ENCODE data around the gene STK32A.
"Not testable (repeated sequence)": the region's sequence is repeated elsewhere in the genome, so short reads cannot be mapped to it uniquely, and the experiment has no call there.

Gene STK32A

DNA sequence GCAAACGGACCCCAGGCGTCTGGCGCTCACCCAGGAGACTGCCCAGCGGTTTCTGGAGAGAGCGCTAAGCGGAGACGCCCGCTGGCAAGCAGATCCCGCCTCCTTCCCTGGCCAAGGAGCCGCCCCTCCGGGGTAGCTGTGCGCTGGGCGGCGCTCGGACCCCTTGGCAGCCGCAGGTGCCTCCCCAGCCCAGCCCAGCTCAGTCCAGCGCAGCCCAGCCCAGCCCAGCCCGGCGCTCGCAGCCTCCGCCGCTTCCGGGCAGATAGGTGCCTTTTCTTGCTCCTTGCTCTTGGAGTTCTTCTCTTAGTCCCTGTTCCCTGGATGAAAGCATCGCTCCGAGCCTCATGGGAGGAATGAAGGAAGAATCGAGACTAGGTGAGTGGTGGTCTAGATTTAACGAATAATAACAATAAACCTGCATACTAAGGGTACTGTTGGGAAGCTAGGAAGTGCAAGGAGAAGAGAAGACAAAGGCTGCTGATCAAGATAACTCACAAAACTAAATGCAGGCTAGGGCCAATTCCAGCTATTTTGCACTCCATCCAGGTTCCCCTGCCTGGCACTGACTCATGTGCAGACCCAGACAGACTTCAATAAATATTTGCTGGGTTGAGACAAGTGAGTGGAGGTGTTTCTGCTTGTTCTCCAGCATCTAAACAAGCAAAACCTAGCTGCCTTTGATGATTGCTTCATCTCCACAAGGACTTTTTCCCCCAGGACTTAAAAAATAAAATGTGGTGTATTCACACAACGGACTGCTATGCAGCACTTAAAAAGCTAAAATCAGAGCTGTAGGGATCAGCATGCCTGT is at the start of gene STK32A:
TSS of gene STK32A (plus strand) at position 202 of the 811 bp plus-strand sequence. CDS start 4,609 bp downstream, outside the sequence.
- no peak for DNase-seq (ENCODE audit: low spot score)

GRCh38 chr5:147187099-147187540 is 47.7 kb upstream of the STK32A start:
- no peak for DNase-seq (ENCODE audit: low spot score)

DNA sequence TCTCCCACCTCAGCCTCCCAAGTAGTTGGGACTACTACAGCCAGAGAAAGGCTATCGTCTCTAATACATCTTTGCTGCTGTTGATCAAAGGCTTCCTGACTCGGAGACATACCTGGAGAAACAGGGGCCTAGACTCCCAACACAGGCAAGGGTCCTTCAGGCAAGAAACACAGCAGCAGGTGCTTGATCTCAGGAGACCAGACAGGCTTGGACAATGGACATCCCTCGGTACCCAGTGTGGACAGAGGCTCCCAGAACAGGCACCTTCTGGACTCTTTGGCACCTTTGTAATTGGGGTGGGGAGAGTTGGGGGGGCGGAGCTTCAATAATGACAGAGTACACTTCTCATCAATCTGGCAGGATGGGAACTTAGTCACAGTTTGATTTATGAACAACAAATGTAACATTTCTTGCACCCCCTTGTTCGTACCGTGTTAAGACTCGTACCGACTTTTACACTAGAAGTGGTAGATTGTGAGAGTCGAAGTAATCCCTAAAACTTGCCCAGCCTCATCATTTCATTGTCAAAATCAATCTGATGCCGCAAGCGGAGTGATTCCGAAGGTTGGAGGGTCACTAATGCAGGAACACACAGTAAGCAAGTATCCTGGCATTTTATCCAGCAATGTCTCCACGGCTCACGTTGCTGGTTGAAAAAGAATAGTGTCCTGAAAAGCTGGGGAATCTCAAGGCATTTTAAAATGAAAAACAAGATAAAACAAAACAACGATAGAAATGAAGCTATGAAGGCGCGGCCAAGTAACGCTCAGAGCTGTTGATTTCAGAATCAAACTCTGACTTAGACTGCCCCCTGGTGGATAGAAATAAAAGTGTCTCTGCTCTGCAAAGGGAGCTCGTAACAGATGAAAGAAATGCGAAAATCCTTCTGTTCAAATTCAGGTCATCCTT is 46.4 kb upstream of the STK32A start:
- DNase-seq (ENCODE audit: low spot score): peak; percentile 58

GRCh38 chr5:147189109-147189424 is 45.8 kb upstream of the STK32A start:
- DNase-seq (ENCODE audit: low spot score): no peak

DNA sequence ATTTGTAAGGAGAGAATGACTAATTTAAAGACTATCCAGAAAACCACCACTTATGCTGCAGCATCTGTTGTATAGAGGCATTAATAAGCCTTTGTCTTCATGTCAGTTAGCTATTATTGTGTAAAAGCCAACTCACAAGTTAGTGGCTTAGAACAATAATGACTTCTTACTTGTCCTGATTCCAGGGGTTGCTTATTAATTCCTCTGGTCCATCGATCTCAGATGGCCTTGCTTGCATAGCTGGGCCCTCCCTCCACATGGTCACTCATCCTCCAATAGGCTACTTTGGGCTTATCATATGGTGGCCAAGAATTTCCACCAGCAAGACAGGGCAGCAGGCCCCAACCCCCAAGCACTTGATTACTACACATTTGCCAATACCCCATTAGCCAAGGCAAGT is 44.5 kb upstream of the STK32A start:
- no peak for DNase-seq (ENCODE audit: low spot score)

DNA sequence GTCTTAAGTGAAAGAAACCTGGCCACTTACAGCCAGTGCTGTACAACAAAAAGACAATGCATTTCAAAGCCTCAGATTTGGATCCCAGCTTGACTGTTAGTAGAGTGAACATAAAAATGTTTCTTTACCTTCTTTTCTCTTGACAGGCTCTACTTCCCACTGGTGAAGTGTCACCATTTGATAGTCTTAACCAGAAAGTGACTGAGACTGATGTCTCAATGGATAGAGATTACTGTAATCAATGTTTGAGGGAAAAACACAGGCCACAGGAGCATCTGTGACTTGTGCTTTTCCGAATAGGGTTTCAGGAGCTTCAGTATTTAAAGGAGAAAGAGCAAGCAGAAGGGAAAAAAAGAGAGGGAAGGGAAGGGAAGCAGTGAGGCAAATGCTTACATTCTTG is 41.7 kb upstream of the STK32A start:
- DNase-seq (ENCODE audit: low spot score): no peak

- DNase-seq (ENCODE audit: low spot score): no peak
Observed at GRCh38 chr5:147200004-147200403, 34.8 kb upstream of the STK32A start.

GRCh38 chr5:147203213-147203612 is 31.6 kb upstream of the STK32A start:
- no peak for DNase-seq (ENCODE audit: low spot score)

- no peak for DNase-seq (ENCODE audit: low spot score)
Observed at GRCh38 chr5:147204576-147204975, 30.2 kb upstream of the STK32A start.

GRCh38 chr5:147208134-147208533 is 26.7 kb upstream of the STK32A start:
- DNase-seq (ENCODE audit: low spot score): no peak

DNA sequence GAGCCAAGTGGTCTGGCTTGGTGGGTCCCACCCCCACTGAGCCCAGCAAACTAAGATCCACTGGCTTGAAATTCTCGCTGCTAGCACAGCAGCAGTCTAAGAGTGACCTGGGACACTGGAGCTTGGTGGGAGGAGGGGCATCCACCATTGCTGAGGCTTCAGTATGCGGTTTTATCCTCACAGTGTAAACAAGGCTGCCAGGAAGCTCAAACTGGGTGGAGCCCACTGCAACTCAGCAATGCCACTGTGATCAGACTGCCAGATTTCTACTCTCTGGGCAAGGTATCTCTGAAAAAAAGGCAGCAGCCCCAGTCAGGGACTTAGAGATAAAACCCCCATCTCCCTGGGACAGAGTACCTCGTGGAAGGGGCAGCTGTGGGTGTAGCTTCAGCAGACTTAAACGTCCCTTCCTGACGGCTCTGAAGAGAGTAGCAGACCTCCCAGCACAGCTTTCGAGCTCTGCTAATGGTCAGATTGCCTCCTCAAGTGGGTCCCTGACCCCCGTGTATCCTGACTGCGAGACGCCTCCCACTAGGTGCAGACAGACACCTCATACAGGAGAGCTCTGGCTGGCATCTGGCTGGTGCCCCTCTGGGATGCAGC is 18.2 kb upstream of the STK32A start:
- DNase-seq (ENCODE audit: low spot score): no peak

GRCh38 chr5:147223343-147223742 is 11.5 kb upstream of the STK32A start:
- DNase-seq (ENCODE audit: low spot score): no peak

GRCh38 chr5:147223948-147224791 is 10.7 kb upstream of the STK32A start:
- no peak for DNase-seq (ENCODE audit: low spot score)

DNA sequence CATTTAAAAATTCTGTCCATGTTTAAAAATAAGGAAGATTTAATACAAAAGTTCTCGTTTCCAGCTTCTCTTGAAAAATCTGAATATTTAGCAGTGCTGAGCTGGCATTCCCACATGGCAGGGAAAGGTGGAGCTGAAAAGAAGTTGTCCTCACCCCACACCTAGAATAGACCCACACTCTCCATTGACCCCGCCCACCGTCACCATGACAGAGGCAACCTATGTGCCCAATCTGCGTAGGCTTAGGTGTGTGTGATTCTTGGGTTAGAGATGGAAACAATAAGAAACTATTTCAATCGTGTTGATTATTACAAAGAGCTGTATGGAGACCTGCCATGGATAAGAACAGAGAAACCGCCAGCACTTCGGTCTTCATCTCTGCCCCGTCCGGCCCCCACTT is 8.9 kb upstream of the STK32A start:
- DNase-seq (ENCODE audit: low spot score): no peak

GRCh38 chr5:147226512-147226911 is 8.3 kb upstream of the STK32A start:
- DNase-seq (ENCODE audit: low spot score): no peak

GRCh38 chr5:147234239-147234824 is 494 bp upstream of the STK32A start:
- no peak for DNase-seq (ENCODE audit: low spot score)

- DNase-seq (ENCODE audit: low spot score): no peak
Observed at GRCh38 chr5:147240266-147240985, 5.6 kb downstream of the STK32A start.

- DNase-seq (ENCODE audit: low spot score): not testable (repeated sequence)
Observed at GRCh38 chr5:147243238-147243637, 8.4 kb downstream of the STK32A start.

- no peak for DNase-seq (ENCODE audit: low spot score)
Observed at GRCh38 chr5:147245381-147246165, 10.7 kb downstream of the STK32A start.

DNA sequence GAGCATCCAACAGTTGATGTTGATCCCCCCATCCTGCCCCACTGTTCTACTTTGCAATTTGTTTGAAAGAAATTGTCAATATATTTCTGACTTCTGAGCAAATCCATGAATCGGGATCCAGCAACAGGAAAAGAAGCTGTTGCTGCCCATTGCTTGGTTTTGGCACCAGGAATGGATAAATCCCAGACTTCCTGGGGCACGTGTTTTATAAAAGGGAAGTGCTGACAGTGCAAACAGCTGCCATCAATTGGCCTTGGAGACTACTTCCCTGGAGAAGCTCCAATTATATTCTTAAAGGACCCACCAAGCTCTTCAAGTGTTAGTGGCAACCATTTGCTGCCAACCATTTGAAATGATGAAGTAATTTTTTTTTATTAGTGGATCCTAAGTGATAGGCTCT is 13.7 kb downstream of the STK32A start:
- no peak for DNase-seq (ENCODE audit: low spot score)

Measured in hematopoietic multipotent progenitor cell treated with erythropoietin and hydrocortisone succinate and interleukin-3 and kit ligand, for 15 days (in vitro differentiated cells).